GM12878 (cell line): ENCODE measurements around the gene DCTN4. TPM values are rescaled to one million over a fixed set of nuclear protein-coding genes. Genes with fewer than 3 reads are reported as not detected.

ENCODE experiments used
- BCL3 ChIP-seq: IDR thresholded peaks from 2 replicates; pipeline ENCODE4 v1.6.1; 2011; ENCODE audit warnings: borderline replicate concordance, low read depth, mild to moderate bottlenecking, moderate library complexity, low read length; ENCODE audit not compliant: insufficient read depth, poor library complexity, severe bottlenecking
- CBX3 ChIP-seq: fragments of 200-600 bp; sonication (generic); IDR thresholded peaks from 2 replicates; pipeline ENCODE4 v1.6.1; 2016; ENCODE audit warnings: low read depth, borderline replicate concordance
- CREM ChIP-seq: IDR thresholded peaks from 2 replicates; pipeline ENCODE4 v1.6.1; 2014; ENCODE audit warnings: antibody characterized with exemption, low read depth
- ESRRA ChIP-seq: IDR thresholded peaks from 2 replicates; pipeline ENCODE4 v1.6.1; 2012; ENCODE audit warnings: mild to moderate bottlenecking, low read length, improper control_type of control experiment
- ETV6 ChIP-seq, 2 experiments: fragments of 450-650 bp in 1 of 2; IDR thresholded peaks in 1 of 2; conservative IDR thresholded peaks in 1 of 2; 2 replicates each; pipeline ENCODE4 v1.6.1; 2014; ENCODE audit warnings: antibody characterized with exemption in 1 of 2, borderline replicate concordance in 1 of 2, low read depth in 1 of 2, mild to moderate bottlenecking in 1 of 2, moderate library complexity in 1 of 2
- EZH2 ChIP-seq: IDR thresholded peaks from 2 replicates; pipeline ENCODE4 v1.6.1; 2012; ENCODE audit warnings: low read depth, mild to moderate bottlenecking, control low read depth, inconsistent platforms, low read length, borderline replicate concordance; ENCODE audit not compliant: control insufficient read depth
- GABPA ChIP-seq: IDR thresholded peaks from 2 replicates; pipeline ENCODE4 v1.6.1; 2014; ENCODE audit warnings: antibody characterized with exemption, low read depth, mild to moderate bottlenecking, inconsistent platforms
- GATAD2B ChIP-seq: fragments of 450-650 bp; conservative IDR thresholded peaks from 2 replicates; pipeline ENCODE4 v1.6.1; 2017; ENCODE audit warnings: low read depth, mild to moderate bottlenecking, moderate library complexity
- MAX ChIP-seq: IDR thresholded peaks from 2 replicates; pipeline ENCODE4 v1.6.1; 2012; ENCODE audit warnings: low read depth, low read length, improper control_type of control experiment
- MLLT1 ChIP-seq: fragments of 450-650 bp; IDR thresholded peaks from 2 replicates; pipeline ENCODE4 v1.6.1; 2016; ENCODE audit warnings: mild to moderate bottlenecking
- MYB ChIP-seq: fragments of 150-350 bp; IDR thresholded peaks from 2 replicates; pipeline ENCODE4 v1.6.1; 2014; ENCODE audit warnings: mild to moderate bottlenecking, low read depth, low read length, borderline replicate concordance
- NBN ChIP-seq: fragments of 450-650 bp; IDR thresholded peaks from 2 replicates; pipeline ENCODE4 v1.6.1; 2016
- NFIC ChIP-seq: IDR thresholded peaks from 2 replicates; pipeline ENCODE4 v1.6.1; 2012; ENCODE audit warnings: low read depth, mild to moderate bottlenecking, inconsistent platforms, low read length, moderate library complexity
- PAX8 ChIP-seq: fragments of 450-650 bp; IDR thresholded peaks from 2 replicates; pipeline ENCODE4 v1.6.1; 2017; ENCODE audit warnings: mild to moderate bottlenecking, moderate library complexity
- RUNX3 ChIP-seq: IDR thresholded peaks from 2 replicates; pipeline ENCODE4 v1.6.1; 2012; ENCODE audit warnings: low read length, inconsistent platforms
- SIX5 ChIP-seq: IDR thresholded peaks from 2 replicates; pipeline ENCODE4 v1.6.1; 2011; ENCODE audit warnings: mild to moderate bottlenecking, low read depth, low read length, moderate library complexity; ENCODE audit not compliant: severe bottlenecking
- STAT1 ChIP-seq: fragments of 450-650 bp; conservative IDR thresholded peaks from 2 replicates; pipeline ENCODE4 v1.6.1; 2014; ENCODE audit warnings: antibody characterized with exemption, mild to moderate bottlenecking
- SUPT20H ChIP-seq: IDR thresholded peaks from 2 replicates; pipeline ENCODE4 v1.6.1; 2011; ENCODE audit warnings: low read depth, mild to moderate bottlenecking, low read length, moderate library complexity, borderline replicate concordance; ENCODE audit not compliant: control insufficient read depth
- SUZ12 ChIP-seq: fragments of 200-600 bp; sonication (generic); IDR thresholded peaks from one replicate; pipeline ENCODE4 v1.6.1; 2018; ENCODE audit warnings: antibody characterized with exemption, mild to moderate bottlenecking; ENCODE audit not compliant: unreplicated experiment
- TBL1XR1 ChIP-seq: IDR thresholded peaks from 2 replicates; pipeline ENCODE4 v1.6.1; 2012; ENCODE audit warnings: low read depth, low read length, improper control_type of control experiment
- TCF12 ChIP-seq: IDR thresholded peaks from 2 replicates; pipeline ENCODE4 v1.6.1; 2011; ENCODE audit warnings: low read depth, mild to moderate bottlenecking, low read length
- polyA plus RNA-seq, 11 experiments: library from polyadenylated mRNA; depleted of rRNA in 4 of 11; unstranded in 6 of 11; stranded (reverse) in 5 of 11; fragments of >200 nt; fragmentation: Nextera tagmentation in 4 of 11; fragmentation: Illumina TruSeq in 1 of 11; extraction: Ambion mirVana in 4 of 11; extraction: Trizol in 1 of 11; gene quantifications; 1 replicate in 1 of 11; 2 replicates in 10 of 11; pipeline versions ENCODE4 v1.2.1 to v1.2.3, GENCODE V29; 2011 to 2016; ENCODE audit warnings: inconsistent platforms in 2 of 11, missing spikeins in 2 of 11, low read depth in 1 of 11
- total RNA-seq, 4 experiments: library from RNA; depleted of rRNA in 3 of 4; stranded (reverse); fragments of >200 nt in 3 of 4; fragmentation: Illumina TruSeq in 1 of 4; extraction: Trizol in 1 of 4; gene quantifications; 2 replicates each; pipeline versions ENCODE4 v1.2.1 to v1.2.3, GENCODE V29; 2013 to 2021
- TF ChIP-seq, protein P1 (sequence below): fragments of 450-650 bp; IDR thresholded peaks from 2 replicates; pipeline ENCODE4 v1.6.1; 2018; ENCODE audit warnings: borderline replicate concordance, mild to moderate bottlenecking; ENCODE audit not compliant: partially characterized antibody

The DCTN4 gene
- total and polyA plus RNA-seq, 10 of the 15 experiments (the other 5 are each of a cell fraction or from before 2014, with no cell fraction given) = 7.6 to 27.8 (median 18.0) TPM

DNA sequence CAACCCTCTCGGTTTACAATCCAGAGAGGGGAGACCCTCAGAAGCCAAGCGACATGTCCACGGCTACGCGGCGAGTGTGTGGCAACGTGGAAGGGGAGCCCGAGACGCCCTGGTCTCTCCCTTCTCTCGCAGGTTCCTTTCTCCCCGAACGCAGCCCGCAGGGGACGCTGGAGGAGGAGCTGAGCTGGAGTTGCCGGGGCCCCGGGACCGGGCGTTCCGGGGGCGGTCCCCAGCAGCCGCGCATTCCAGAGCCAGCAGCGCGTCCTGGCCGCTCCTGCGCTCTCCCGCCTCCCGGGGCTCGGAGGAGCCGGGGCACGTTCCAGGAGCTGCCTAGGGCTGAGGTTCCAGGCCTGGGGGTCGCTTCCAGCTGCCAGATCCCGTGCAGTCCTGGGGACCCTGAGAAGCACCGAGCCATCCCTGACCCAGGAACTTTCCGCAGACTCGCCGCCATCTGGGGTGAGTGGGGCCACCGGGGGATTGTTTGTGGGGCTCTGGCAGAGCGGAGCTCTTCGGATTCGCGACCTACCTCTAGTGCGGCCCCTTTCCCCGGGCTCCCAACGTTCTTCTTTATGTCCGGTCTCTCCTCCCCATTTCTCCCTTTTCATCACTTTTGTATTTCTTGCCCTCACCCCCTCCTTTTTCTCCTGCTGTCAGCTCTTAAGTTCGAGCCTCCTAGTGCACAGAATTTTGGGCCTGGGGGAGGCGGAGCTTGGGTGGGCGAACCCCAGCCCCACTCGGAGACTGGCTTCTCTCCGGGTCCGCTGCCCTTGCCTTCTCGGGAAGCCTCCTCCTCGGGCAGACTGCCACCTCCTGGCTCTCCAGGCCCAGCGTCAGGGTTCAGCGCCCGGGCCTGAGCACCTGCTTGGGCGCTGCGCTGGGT is 19.9 kb upstream of the DCTN4 start, which contains the start of gene SMIM3 (continued):
- TF ChIP-seq MYB (no peak), TCF12 (0 out of 2 replicates have a peak, but pooled peaks have one; percentile 4), TBL1XR1 (no peak), NFIC (no peak), PAX8 (no peak), CBX3 (no peak), EZH2 (no peak), MLLT1 (no peak), GABPA (no peak), ESRRA (no peak), CREM (0 out of 2 replicates have a peak, but pooled peaks have one; percentile 13), SUPT20H (no peak), RUNX3 (0 out of 2 replicates have a peak, but pooled peaks have one; percentile 2), SUZ12 (no peak), STAT1 (no peak), MAX (0 out of 2 replicates have a peak, but pooled peaks have one; percentile 39), BCL3 (no peak), ETV6 (conservative IDR thresholded peaks at IDR 0.05 in 1 of 2, IDR thresholded peaks at IDR 0.05 in 1 of 2; ENCODE audit: borderline replicate concordance in 1 of 2, low read depth in 1 of 2) (no peak), NBN (no peak; the same call in 1 of the 2 replicates), GATAD2B (peak; percentile 23; the same call in 1 of the 2 replicates), SIX5 (no peak)
- TF ChIP-seq, protein P1, sequence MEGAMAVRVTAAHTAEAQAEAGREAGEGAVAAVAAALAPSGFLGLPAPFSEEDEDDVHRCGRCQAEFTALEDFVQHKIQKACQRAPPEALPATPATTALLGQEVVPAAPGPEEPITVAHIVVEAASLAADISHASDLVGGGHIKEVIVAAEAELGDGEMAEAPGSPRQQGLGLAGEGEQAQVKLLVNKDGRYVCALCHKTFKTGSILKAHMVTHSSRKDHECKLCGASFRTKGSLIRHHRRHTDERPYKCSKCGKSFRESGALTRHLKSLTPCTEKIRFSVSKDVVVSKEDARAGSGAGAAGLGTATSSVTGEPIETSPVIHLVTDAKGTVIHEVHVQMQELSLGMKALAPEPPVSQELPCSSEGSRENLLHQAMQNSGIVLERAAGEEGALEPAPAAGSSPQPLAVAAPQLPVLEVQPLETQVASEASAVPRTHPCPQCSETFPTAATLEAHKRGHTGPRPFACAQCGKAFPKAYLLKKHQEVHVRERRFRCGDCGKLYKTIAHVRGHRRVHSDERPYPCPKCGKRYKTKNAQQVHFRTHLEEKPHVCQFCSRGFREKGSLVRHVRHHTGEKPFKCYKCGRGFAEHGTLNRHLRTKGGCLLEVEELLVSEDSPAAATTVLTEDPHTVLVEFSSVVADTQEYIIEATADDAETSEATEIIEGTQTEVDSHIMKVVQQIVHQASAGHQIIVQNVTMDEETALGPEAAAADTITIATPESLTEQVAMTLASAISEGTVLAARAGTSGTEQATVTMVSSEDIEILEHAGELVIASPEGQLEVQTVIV = no peak
